Gastroesophageal sphincter (tissue), 4 donors: Measurements from ENCODE around the gene HOXB2. TPM values are rescaled to one million over a fixed set of nuclear protein-coding genes. Genes with fewer than 3 reads are reported as not detected.

ENCODE experiments used
- ATAC-seq: fragments of 150-250 bp; one replicate; pipeline ENCODE4 v1.9.1; 2016; ENCODE audit warnings: mild to moderate bottlenecking, moderate library complexity
- H3K27ac ChIP-seq, 4 donors: fragments of 200-600 bp; sonication (generic) in 3 of 4; 1 replicate in 3 of 4; 2 replicates in 1 of 4; pipeline ENCODE4 v1.5.1; 2016 to 2019
- H3K27me3 ChIP-seq: fragments of 200-600 bp; sonication (generic); one replicate; pipeline ENCODE4 v1.5.1; 2019
- H3K36me3 ChIP-seq, 2 donors: fragments of 200-600 bp; sonication (generic); one replicate each; pipeline ENCODE4 v1.5.1; 2019; ENCODE audit warnings: control low read depth in 1 of 2
- H3K4me1 ChIP-seq, 3 donors: fragments of 200-600 bp; sonication (generic); 1 replicate in 2 of 3; 2 replicates in 1 of 3; pipeline ENCODE4 v1.5.1; 2016 to 2019; ENCODE audit warnings: control low read depth in 2 of 3
- H3K4me3 ChIP-seq, 2 donors: fragments of 200-600 bp; sonication (generic); one replicate each; pipeline ENCODE4 v1.5.1; 2019; ENCODE audit warnings: mild to moderate bottlenecking in 1 of 2, moderate library complexity in 1 of 2
- H3K9me3 ChIP-seq, 3 donors: fragments of 200-600 bp; sonication (generic); one replicate each; pipeline ENCODE4 v1.5.1; 2017 to 2019; ENCODE audit warnings: control low read depth in 2 of 3
- CTCF ChIP-seq, 4 experiments: fragments of 200-600 bp in 2 of 4; fragments of 450-650 bp in 2 of 4; sonication (generic) in 1 of 4; IDR thresholded peaks; one replicate each; pipeline ENCODE4 v1.5.1; 2017 to 2019; ENCODE audit warnings: antibody characterized with exemption in 4 of 4, mild to moderate bottlenecking in 2 of 4, moderate library complexity in 2 of 4
- EP300 ChIP-seq: sonication (generic); formaldehyde crosslinking; IDR thresholded peaks from one replicate; pipeline ENCODE4 v1.6.1; 2017; ENCODE audit warnings: antibody characterized with exemption, mild to moderate bottlenecking
- POLR2A ChIP-seq, 2 donors: fragments of 450-650 bp; IDR thresholded peaks; one replicate each; pipeline ENCODE4 v1.6.1; 2017; ENCODE audit warnings: antibody characterized with exemption in 2 of 2, mild to moderate bottlenecking in 2 of 2, moderate library complexity in 1 of 2
- POLR2AphosphoS5 ChIP-seq: sonication (generic); formaldehyde crosslinking; IDR thresholded peaks from one replicate; pipeline ENCODE4 v1.6.1; 2017; ENCODE audit warnings: antibody characterized with exemption
- WGBS, 2 donors: methylation state at CpG; one replicate each; pipeline ENCODE4 v1.1.5; 2018; ENCODE audit warnings: low coverage in 1 of 2; 5-methylcytosine and 5-hydroxymethylcytosine counted together
- total RNA-seq, 4 donors: library from RNA; depleted of rRNA; stranded (reverse); fragments of >200 nt; gene quantifications; one replicate each; pipeline ENCODE4 v1.1.0, GENCODE V29; 2016

The HOXB2 gene
- total RNA-seq, 4 donors from 2014 or later: 28.7 to 65.2 (median 38.8) TPM

GRCh38 chr17:48554412-48555257, 9.7 kb upstream of the HOXB2 start:
- peaks cover 0 to 97% (median 38%) of the 10 kb centered on the region in 3 donors for H3K4me1 ChIP-seq
- no peaks in the 10 kb centered on the region for H3K9me3 ChIP-seq
- peak overlapping the region; percentile 90 to 98 (median 97) for H3K27ac ChIP-seq
- H3K36me3 ChIP-seq: peaks cover 0 to 24% of the 10 kb centered on the region in 2 donors
- TF ChIP-seq CTCF (IDR thresholded peaks at IDR 0.05) (no peak), POLR2AphosphoS5 (peak; percentile 7), POLR2A (IDR thresholded peaks at IDR 0.05) (no peak), EP300 (no peak)
- H3K27me3 ChIP-seq: no peaks in the 10 kb centered on the region
- WGBS, 2 donors: 10 to 46% methylated on average over 6 to 33 of the region's 44 CpGs
- ATAC-seq: no peak
- peak overlapping the region; percentile 57 to 60 for H3K4me3 ChIP-seq

DNA sequence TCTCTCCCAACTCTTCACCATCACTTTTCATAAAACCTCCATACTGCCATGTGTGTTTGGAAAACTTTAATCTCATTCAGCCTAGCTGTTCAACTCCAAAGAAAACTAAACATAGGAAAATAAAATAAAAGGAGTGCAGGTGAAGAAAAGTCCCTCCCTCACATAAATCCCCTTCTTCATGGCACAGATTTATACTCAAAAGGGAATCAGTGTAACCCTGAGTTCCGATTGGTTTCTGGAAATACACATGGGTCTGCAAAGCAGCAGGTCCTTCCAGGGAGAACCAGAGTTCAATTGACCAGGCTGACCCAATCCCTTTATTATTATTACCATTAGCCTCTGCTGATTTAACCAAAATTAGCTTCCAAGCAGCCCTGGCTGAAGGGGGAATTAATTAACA, 8.9 kb upstream of the HOXB2 start:
- H3K4me3 ChIP-seq: peak overlapping the region; percentile 57 to 60
- TF ChIP-seq EP300 (no peak), POLR2A (IDR thresholded peaks at IDR 0.05) (no peak)
- peaks cover 0 to 97% (median 30%) of the 10 kb centered on the region in 3 donors for H3K4me1 ChIP-seq
- H3K27me3 ChIP-seq: no peaks in the 10 kb centered on the region
- H3K27ac ChIP-seq: peak overlapping the region; percentile 90 to 98 (median 97)
- WGBS, 2 donors: 19 to 23% methylated on average over 1 of the region's 1 CpG
- H3K9me3 ChIP-seq: no peaks in the 10 kb centered on the region
- ATAC-seq: no peak
- H3K36me3 ChIP-seq: peaks cover 0 to 25% of the 10 kb centered on the region in 2 donors

DNA sequence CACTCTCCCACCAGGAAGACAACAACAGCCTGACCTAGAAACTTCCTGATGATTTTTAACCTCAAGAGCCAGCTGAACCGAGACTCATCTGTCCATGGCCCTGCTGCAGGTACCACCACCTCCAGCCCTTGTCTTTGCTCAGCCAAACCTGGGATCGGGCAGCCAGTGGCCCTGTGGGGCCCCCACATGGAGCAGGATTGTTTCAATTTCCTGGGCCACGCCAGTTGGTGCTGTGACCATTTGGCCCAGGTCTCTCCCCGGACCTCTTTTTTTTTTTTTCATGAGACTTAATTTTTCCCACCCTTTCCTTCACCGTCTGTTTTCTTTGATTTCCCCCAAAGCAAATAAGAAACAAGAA, 8.3 kb upstream of the HOXB2 start:
- no peak for ATAC-seq
- WGBS, 2 donors: 20 to 23% methylated on average over 1 to 5 of the region's 5 CpGs
- peak overlapping the region; percentile 90 to 98 (median 96) for H3K27ac ChIP-seq
- peaks cover 0 to 25% of the 10 kb centered on the region in 2 donors for H3K36me3 ChIP-seq
- TF ChIP-seq POLR2A (IDR thresholded peaks at IDR 0.05) (no peak), CTCF (IDR thresholded peaks at IDR 0.05) (no peak), POLR2AphosphoS5 (no peak), EP300 (no peak)
- peaks cover 3 to 97% (median 29%) of the 10 kb centered on the region in 3 donors for H3K4me1 ChIP-seq
- peak overlapping the region in 1 of 2 donors; percentile 60 for H3K4me3 ChIP-seq
- H3K27me3 ChIP-seq: no peaks in the 10 kb centered on the region
- H3K9me3 ChIP-seq: no peaks in the 10 kb centered on the region

DNA sequence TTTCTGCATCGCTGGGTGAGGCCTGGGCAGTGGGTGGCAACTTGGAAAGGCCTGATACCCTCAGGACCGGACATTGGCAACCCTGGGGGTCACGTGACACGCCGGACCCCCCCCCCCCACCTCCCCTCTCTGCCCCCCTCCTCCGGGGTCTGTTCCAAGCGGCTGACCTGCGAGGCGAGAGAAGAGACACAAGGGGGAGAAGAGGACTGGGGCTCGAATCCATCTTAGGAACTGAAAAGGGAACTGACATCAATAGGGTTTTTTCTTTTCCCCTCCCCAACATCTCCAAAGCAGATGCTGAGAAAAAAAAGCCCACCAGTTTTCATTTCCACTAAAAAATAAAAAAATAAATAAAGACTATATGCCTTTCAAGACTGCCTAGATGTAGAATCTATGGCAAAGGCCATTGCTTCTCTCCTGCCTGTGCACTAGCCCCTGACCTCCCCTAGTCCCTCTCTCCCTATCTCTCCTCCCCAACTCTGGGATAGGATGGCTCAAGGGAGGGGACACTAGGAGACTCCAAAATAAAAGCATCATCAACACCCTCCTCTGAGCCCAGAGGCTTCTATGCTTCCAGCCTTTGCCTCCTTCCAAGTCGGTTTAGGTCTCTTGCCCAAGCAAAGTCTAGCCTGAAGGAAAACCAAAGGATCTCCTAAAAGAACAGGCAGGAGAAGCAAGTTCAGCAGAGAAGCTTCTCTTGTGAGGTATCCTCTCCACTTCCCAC, 7.7 kb upstream of the HOXB2 start:
- peak overlapping the region in 1 of 2 donors; percentile 60 for H3K4me3 ChIP-seq
- peaks cover 3 to 97% (median 29%) of the 10 kb centered on the region in 3 donors for H3K4me1 ChIP-seq
- 22% methylated on average over 4 of the region's 11 CpGs; no CpG with 5 or more reads in 1 of the 2 donors for WGBS, 2 donors
- no peaks in the 10 kb centered on the region for H3K9me3 ChIP-seq
- H3K27ac ChIP-seq: peak overlapping the region; percentile 90 to 98 (median 96)
- no peaks in the 10 kb centered on the region for H3K27me3 ChIP-seq
- H3K36me3 ChIP-seq: peaks cover 0 to 25% of the 10 kb centered on the region in 2 donors
- peak; percentile 67 for ATAC-seq
- TF ChIP-seq CTCF (IDR thresholded peaks at IDR 0.05): peak in 1 of 4 experiments; percentile 14
- TF ChIP-seq EP300: no peak
- peak; percentile 72 for TF ChIP-seq POLR2AphosphoS5
- peak; percentile 54 to 61 for TF ChIP-seq POLR2A (IDR thresholded peaks at IDR 0.05)
